Astrocyte of the spinal cord (primary cell): ENCODE measurements around the gene KPNA2.
"Not testable (repeated sequence)": the region's sequence is repeated elsewhere in the genome, so short reads cannot be mapped to it uniquely, and the experiment has no call there.

Experiments
- DNase-seq: peaks from one replicate; pipeline ENCODE4 v3.0.0; 2011; ENCODE audit warnings: low read depth, low spot score
- H3K4me3 ChIP-seq: 2 replicates; pipeline ENCODE4 v1.5.1; 2011; ENCODE audit warnings: low read depth, mild to moderate bottlenecking, low read length, moderate library complexity
- CTCF ChIP-seq: IDR thresholded peaks from 2 replicates; pipeline ENCODE4 v1.5.1; 2012; ENCODE audit warnings: low read depth, mild to moderate bottlenecking, low read length, inconsistent platforms
- in situ Hi-C: cut with HindIII; loops from 2 replicates; pipeline ENCODE4 v1.10.0; 2017; ENCODE audit warnings: low sequenced_read_pairs

The KPNA2 gene

DNA sequence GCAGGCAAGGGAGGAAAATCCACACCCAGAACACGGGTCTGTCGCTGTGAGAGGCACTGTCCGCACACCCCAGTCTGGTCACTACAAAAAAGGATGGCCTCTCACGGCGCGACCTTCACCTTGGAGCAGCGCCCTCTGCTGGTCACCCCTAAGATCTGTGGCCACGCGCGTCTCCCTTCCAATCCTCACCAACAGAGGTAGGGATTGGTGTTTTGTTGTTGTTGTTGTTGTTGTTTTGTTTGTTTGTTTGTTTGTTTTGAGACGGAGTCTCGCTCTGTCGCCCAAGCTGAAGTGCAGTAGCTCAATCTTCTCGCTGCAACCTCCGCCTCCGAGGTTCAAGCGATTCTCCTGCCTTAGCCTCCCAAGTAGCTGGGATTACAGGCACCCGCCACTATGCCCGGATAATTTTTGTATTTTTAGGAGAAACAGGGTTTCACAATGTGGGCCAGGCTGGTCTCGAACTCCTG is 24.3 kb upstream of the KPNA2 start:
- DNase-seq: no peak
- in situ Hi-C loops: no loop called here
- TF ChIP-seq CTCF: peak; percentile 78

DNA sequence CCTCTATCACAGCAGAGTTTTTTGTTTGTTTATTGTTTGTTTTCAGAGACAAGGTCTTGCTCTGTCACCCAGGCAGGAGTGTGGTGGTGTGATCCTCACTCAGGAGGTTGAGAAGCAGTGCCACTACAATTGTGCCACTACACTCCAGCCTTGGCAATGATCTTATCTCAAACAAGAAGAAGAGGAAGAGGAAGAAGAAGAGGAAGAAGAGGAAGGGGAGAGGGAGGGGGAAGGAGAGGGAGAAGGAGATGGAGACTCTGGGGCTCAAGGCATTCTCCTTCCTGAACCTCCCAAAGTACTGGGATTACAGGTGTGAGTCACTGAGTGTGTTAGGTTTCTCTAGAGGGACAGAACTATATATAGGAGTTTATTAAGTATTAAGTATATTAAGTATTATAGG is 22.1 kb upstream of the KPNA2 start:
- in situ Hi-C loops: no loop called here
- no peak for TF ChIP-seq CTCF
- H3K4me3 ChIP-seq: no peak overlapping the region
- no peak for DNase-seq

More for the DNA sequence above, 24.3 kb upstream of the KPNA2 start:
- H3K4me3 ChIP-seq: peak overlapping the region; percentile 26

DNA sequence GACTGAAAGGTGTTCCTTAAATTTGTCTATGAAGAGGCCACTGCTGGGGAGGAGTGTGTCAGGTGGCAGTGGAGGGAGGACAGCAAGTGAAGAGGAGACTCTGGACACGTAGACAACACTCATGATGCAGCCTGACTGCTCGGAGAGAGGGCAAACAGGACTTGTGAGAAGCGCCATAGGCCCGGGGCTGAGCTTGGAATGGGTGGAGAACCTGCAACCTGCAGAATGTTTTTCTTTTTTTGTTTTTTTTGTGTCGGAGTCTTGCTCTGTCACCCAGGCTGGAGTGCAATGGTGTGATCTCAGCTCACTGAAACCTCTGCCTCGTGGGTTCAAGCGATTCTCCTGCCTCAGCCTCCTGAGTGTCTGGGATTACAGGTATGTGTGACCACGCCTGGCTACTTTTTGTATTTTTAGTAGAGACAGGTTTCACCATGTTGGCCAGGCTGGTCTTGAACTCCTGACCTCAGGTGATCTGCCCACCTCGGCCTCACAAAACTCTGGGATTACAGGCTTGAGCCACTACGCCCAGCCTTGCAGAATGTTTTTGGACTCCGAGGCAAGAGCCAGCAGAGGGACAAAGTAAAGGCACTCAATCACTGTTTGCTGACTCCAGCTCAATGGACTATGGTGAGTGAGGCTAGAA is 20.3 kb upstream of the KPNA2 start:
- in situ Hi-C loops: no loop called here
- DNase-seq: no peak
- H3K4me3 ChIP-seq: no peak overlapping the region
- no peak for TF ChIP-seq CTCF

DNA sequence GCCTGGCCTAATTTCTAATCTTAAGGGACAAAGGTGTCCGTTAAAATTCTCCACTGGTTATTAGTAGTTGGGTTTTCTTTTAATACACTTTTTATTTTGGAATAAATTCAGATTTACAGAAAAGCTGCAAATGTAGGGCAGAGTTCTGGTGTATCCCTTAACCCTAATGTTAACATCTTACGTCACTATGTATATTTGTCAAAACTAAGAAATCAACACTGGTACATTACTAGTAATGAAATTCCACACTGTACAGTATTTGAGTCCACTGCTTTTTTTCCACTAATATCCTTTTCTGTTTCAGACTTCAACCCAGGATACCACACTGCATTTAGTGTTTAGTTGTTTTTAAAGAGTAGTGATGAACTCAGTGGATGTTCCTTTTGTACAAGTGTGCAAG is 18.7 kb upstream of the KPNA2 start:
- in situ Hi-C loops: no loop called here
- no peak for DNase-seq
- no peak overlapping the region for H3K4me3 ChIP-seq
- no peak for TF ChIP-seq CTCF

- in situ Hi-C loops, H3K4me3 ChIP-seq, DNase-seq: not testable (repeated sequence)
Observed at GRCh38 chr17:68018493-68018892, 17.0 kb upstream of the KPNA2 start.

DNA sequence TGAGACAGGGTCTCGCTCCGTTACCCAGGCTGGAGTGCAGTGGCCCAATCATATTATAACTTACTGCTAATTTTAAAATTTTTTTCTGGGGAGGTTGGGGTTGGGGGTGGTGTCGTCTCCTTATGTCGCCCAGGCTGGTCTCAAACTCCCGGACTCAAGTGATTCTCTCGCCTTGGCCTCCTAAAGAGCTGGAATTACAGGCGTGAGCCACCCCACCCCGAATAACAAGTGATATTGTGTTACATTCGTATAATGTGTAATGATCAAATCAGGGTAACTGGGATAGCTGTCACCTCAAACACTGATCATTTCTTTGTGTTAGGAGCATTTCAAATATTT is 16.2 kb upstream of the KPNA2 start:
- no peak for DNase-seq
- TF ChIP-seq CTCF: no peak
- in situ Hi-C loops: no loop called here
- no peak overlapping the region for H3K4me3 ChIP-seq

GRCh38 chr17:68019675-68020408 is 15.7 kb upstream of the KPNA2 start:
- in situ Hi-C loops: no loop called here
- H3K4me3 ChIP-seq: peak overlapping the region; percentile 56
- no peak for TF ChIP-seq CTCF
- DNase-seq: peak; percentile 96
